HCT116 (cell line): ENCODE results near the gene FOXO3. TPM values are rescaled to one million over a fixed set of nuclear protein-coding genes. Genes with fewer than 3 reads are reported as not detected.

Experiments used
- ATAC-seq: fragments of 200-7000 bp; cut with Tn5 transposase; 2 replicates; pipeline ENCODE4 v1.9.1; 2020; ENCODE audit warnings: mild to moderate bottlenecking, moderate library complexity
- BruUV-seq: library from RNA; stranded (reverse); fragments of 400-500 nt; replicated peaks from 2 replicates; lab custom pipeline; 2021; lab: Mats Ljungman, UMichigan
- CTCF ChIA-PET: fragments of 300-600 bp; sonication (Branson Sonifier 250); formaldehyde crosslinking; loops from one replicate; lab custom pipeline; 2021; ENCODE audit warnings: antibody characterized with exemption; lab: Charles Lee
- POLR2A ChIA-PET: fragments of 300-600, 350-600 bp; sonication (Branson Sonifier 250); formaldehyde crosslinking; loops from one replicate; lab custom pipeline; 2021; ENCODE audit warnings: antibody characterized with exemption; lab: Charles Lee
- RAD21 ChIA-PET, 2 experiments: fragments of 300-600 bp; sonication (Branson Sonifier 250); formaldehyde crosslinking; loops; one replicate each; lab custom pipeline; 2023; ENCODE audit warnings: low total read pairs in 2 of 2; ENCODE audit not compliant: uncharacterized antibody in 2 of 2, unreplicated experiment in 2 of 2, low non-redundant PET in 1 of 2; lab: Charles Lee
- DNase-seq: peaks from one replicate; pipeline ENCODE4 v3.0.0-alpha.2; 2010; ENCODE audit warnings: low read depth, low spot score
- H2AFZ ChIP-seq: fragments of 200-600 bp; shearing (Covaris generic), sonication (generic); 2 replicates; pipeline ENCODE4 v1.6.1; 2017; ENCODE audit warnings: low read depth, mixed run types, mixed read lengths, antibody characterized with exemption, low read length; ENCODE audit not compliant: poor library complexity, severe bottlenecking
- H3K27ac ChIP-seq: 2 replicates; pipeline ENCODE4 v1.5.1; 2012; ENCODE audit warnings: low read depth, low read length
- H3K27me3 ChIP-seq: fragments of 200-600 bp; sonication (generic); 2 replicates; pipeline ENCODE4 v1.6.1; 2016; ENCODE audit warnings: mixed run types, low read length, mixed read lengths; ENCODE audit not compliant: insufficient read depth
- H3K36me3 ChIP-seq, 2 experiments: fragments of 200-500 bp in 1 of 2; fragments of 200-600 bp in 1 of 2; sonication (Bioruptor generic) in 1 of 2; sonication (generic) in 1 of 2; 2 replicates each; pipeline versions ENCODE4 v1.5.1 to v1.6.1; 2014 to 2016; ENCODE audit warnings: low read length in 2 of 2, inconsistent platforms in 1 of 2, mixed read lengths in 1 of 2, mixed run types in 1 of 2; ENCODE audit not compliant: insufficient read depth in 2 of 2, control insufficient read depth in 1 of 2
- H3K4me1 ChIP-seq, 2 experiments: fragments of 200-600 bp in 1 of 2; sonication (generic) in 1 of 2; 2 replicates each; pipeline versions ENCODE4 v1.5.1 to v1.6.1; 2012 to 2017; ENCODE audit warnings: low read length in 2 of 2, inconsistent platforms in 1 of 2, mild to moderate bottlenecking in 1 of 2, mixed read lengths in 1 of 2, mixed run types in 1 of 2, moderate library complexity in 1 of 2; ENCODE audit not compliant: insufficient read depth in 2 of 2, control insufficient read depth in 1 of 2
- H3K4me2 ChIP-seq: fragments of 200-600 bp; sonication (generic); 2 replicates; pipeline ENCODE4 v1.6.1; 2017; ENCODE audit warnings: mixed run types, low read length, mixed read lengths
- H3K4me3 ChIP-seq, 2 experiments: fragments of 200-600 bp in 1 of 2; sonication (generic) in 1 of 2; replicated peaks in 1 of 2; 2 replicates each; pipeline ENCODE4 v1.5.1; 2011 to 2016; ENCODE audit warnings: low read length in 2 of 2, control low read depth in 1 of 2, low read depth in 1 of 2, mild to moderate bottlenecking in 1 of 2, mixed read lengths in 1 of 2, mixed run types in 1 of 2
- H3K79me2 ChIP-seq: fragments of 200-600 bp; sonication (generic); 2 replicates; pipeline ENCODE4 v1.6.1; 2017; ENCODE audit warnings: mild to moderate bottlenecking, mixed run types, low read length, moderate library complexity, mixed read lengths; ENCODE audit not compliant: insufficient read depth
- H3K9ac ChIP-seq: fragments of 200-600 bp; sonication (generic); 2 replicates; pipeline ENCODE4 v1.6.1; 2016; ENCODE audit warnings: low read length, mixed read lengths
- H3K9me2 ChIP-seq: fragments of 200-600 bp; sonication (generic), shearing (Covaris generic); 2 replicates; pipeline ENCODE4 v1.6.1; 2017; ENCODE audit warnings: mixed run types, mild to moderate bottlenecking, moderate library complexity; ENCODE audit not compliant: insufficient read depth
- H3K9me3 ChIP-seq, 2 experiments: fragments of 200-500 bp in 1 of 2; fragments of 200-600 bp in 1 of 2; sonication (Bioruptor generic) in 1 of 2; sonication (generic) in 1 of 2; 2 replicates each; pipeline ENCODE4 v1.6.1; 2014 to 2017; ENCODE audit warnings: low read length in 2 of 2, mixed read lengths in 2 of 2, inconsistent platforms in 1 of 2, low read depth in 1 of 2, mild to moderate bottlenecking in 1 of 2, mixed run types in 1 of 2, moderate library complexity in 1 of 2; ENCODE audit not compliant: control insufficient read depth in 1 of 2, insufficient read depth in 1 of 2
- H4K20me1 ChIP-seq: fragments of 200-600 bp; sonication (generic), shearing (Covaris generic); 2 replicates; pipeline ENCODE4 v1.6.1; 2017; ENCODE audit warnings: mixed run types, mild to moderate bottlenecking, moderate library complexity; ENCODE audit not compliant: insufficient read depth
- CBX3 ChIP-seq: IDR thresholded peaks from 2 replicates; pipeline ENCODE4 v1.6.1; 2012; ENCODE audit warnings: low read depth
- CEBPB ChIP-seq: IDR thresholded peaks from 2 replicates; pipeline ENCODE4 v1.6.1; 2012; ENCODE audit warnings: low read depth
- EGR1 ChIP-seq: IDR thresholded peaks from 2 replicates; pipeline ENCODE4 v1.6.1; 2012; ENCODE audit warnings: low read depth
- ELF1 ChIP-seq: IDR thresholded peaks from 2 replicates; pipeline ENCODE4 v1.6.1; 2012; ENCODE audit warnings: low read depth, borderline replicate concordance
- EZH2 ChIP-seq: fragments of 200-600 bp; sonication (generic); IDR thresholded peaks from 2 replicates; pipeline ENCODE4 v1.6.1; 2017; ENCODE audit warnings: antibody characterized with exemption, mixed run types
- EZH2phosphoT487 ChIP-seq: fragments of 200-600 bp; IDR thresholded peaks from 2 replicates; pipeline ENCODE4 v1.6.1; 2018; ENCODE audit warnings: antibody characterized with exemption, borderline replicate concordance
- FOSL1 ChIP-seq: IDR thresholded peaks from 2 replicates; pipeline ENCODE4 v1.6.1; 2012; ENCODE audit warnings: low read depth
- JUND ChIP-seq: IDR thresholded peaks from 2 replicates; pipeline ENCODE4 v1.6.1; 2012
- POLR2A ChIP-seq: IDR thresholded peaks from 2 replicates; pipeline ENCODE4 v1.7.0; 2011; ENCODE audit warnings: borderline replicate concordance; ENCODE audit not compliant: insufficient read depth, insufficient read length; ENCODE audit errors: extremely low read depth
- POLR2AphosphoS5 ChIP-seq: IDR thresholded peaks from 2 replicates; pipeline ENCODE4 v1.6.1; 2011; ENCODE audit warnings: mild to moderate bottlenecking, low read depth, low read length, moderate library complexity
- SIN3A ChIP-seq: IDR thresholded peaks from 2 replicates; pipeline ENCODE4 v1.6.1; 2012; ENCODE audit warnings: low read depth
- SP1 ChIP-seq: IDR thresholded peaks from 2 replicates; pipeline ENCODE4 v1.6.1; 2012; ENCODE audit warnings: low read depth
- TCF7L2 ChIP-seq: IDR thresholded peaks from 2 replicates; pipeline ENCODE4 v1.7.0; 2011; ENCODE audit warnings: borderline replicate concordance, inconsistent platforms; ENCODE audit not compliant: insufficient read depth, insufficient read length; ENCODE audit errors: extremely low read depth
- YY1 ChIP-seq: IDR thresholded peaks from 2 replicates; pipeline ENCODE4 v1.6.1; 2011; ENCODE audit warnings: low read length, low read depth, moderate library complexity, mild to moderate bottlenecking; ENCODE audit not compliant: insufficient replicate concordance; ENCODE audit errors: extremely low read depth
- ZFX ChIP-seq: fragments of 450-650 bp; IDR thresholded peaks from 2 replicates; pipeline ENCODE4 v1.6.1; 2017
- ZNF274 ChIP-seq: fragments of 200-500 bp; sonication (Bioruptor generic); IDR thresholded peaks from 2 replicates; pipeline ENCODE4 v1.6.1; 2014; ENCODE audit warnings: mild to moderate bottlenecking, low read depth, low read length, inconsistent platforms
- intact Hi-C: fragments of 100-400 bp; cut with micrococcal nuclease; formaldehyde crosslinking; loops from 2 replicates; pipeline ENCODE4 v1.10.0; 2022
- total RNA-seq: library from RNA; stranded (reverse); gene quantifications from one replicate; pipeline ENCODE4 v1.2.1, GENCODE V29; 2021; ENCODE audit not compliant: unreplicated experiment
- TF ChIP-seq, protein P1 (sequence below): IDR thresholded peaks from 2 replicates; pipeline ENCODE4 v1.6.1; 2011; ENCODE audit warnings: mild to moderate bottlenecking, low read length, moderate library complexity; ENCODE audit not compliant: insufficient replicate concordance; ENCODE audit errors: extremely low read depth
- TF ChIP-seq, protein P2 (sequence below): IDR thresholded peaks from 2 replicates; pipeline ENCODE4 v1.6.1; 2012; ENCODE audit warnings: low read depth
- TF ChIP-seq, protein P3 (sequence below): IDR thresholded peaks from 2 replicates; pipeline ENCODE4 v1.6.1; 2012
- TF ChIP-seq, protein P4 (sequence below): IDR thresholded peaks from 2 replicates; pipeline ENCODE4 v1.6.1; 2012

The FOXO3 gene
- total RNA-seq, 1 experiment from 2014 or later: 40.0 TPM

DNA sequence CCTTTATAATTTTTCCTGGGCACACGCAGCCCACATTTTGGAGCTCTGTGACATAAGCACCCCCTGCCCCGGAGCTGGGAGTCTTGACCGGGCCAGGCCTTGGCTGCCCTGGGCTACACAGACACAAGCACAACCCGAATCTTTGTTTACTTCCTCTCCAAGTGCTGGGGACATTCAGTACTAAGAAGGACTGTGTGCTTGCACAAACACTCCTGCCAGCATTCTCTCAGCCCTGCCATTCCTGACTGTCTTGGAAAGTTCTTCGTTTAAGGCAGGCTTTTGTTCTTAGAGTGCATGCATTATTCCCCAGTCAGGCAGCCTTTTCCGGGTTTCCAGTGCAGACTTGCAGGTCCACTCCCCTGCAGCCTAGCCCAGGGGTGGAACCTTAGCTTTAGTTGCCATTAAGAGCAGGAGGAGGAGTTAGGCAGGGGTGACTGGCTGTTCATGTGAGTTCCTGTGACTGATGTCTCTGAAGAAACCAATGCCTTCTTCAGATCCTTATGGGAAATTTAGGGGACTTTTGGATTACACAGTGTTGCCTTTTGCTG is 28.6 kb downstream of the FOXO3 start:
- no peaks in the 10 kb centered on the region for H3K27me3 ChIP-seq
- no peak overlapping the region for H3K9ac ChIP-seq
- no peak overlapping the region for H3K4me3 ChIP-seq
- ChIA-PET RAD21 (no interaction called here), POLR2A (no interaction called here), CTCF (no interaction called here)
- no peak overlapping the region for H2AFZ ChIP-seq
- H3K9me2 ChIP-seq: no peaks in the 10 kb centered on the region
- TF ChIP-seq ZFX: no peak
- TF ChIP-seq POLR2A: no peak
- TF ChIP-seq, protein P1, sequence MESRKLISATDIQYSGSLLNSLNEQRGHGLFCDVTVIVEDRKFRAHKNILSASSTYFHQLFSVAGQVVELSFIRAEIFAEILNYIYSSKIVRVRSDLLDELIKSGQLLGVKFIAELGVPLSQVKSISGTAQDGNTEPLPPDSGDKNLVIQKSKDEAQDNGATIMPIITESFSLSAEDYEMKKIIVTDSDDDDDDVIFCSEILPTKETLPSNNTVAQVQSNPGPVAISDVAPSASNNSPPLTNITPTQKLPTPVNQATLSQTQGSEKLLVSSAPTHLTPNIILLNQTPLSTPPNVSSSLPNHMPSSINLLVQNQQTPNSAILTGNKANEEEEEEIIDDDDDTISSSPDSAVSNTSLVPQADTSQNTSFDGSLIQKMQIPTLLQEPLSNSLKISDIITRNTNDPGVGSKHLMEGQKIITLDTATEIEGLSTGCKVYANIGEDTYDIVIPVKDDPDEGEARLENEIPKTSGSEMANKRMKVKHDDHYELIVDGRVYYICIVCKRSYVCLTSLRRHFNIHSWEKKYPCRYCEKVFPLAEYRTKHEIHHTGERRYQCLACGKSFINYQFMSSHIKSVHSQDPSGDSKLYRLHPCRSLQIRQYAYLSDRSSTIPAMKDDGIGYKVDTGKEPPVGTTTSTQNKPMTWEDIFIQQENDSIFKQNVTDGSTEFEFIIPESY: no peak
- TF ChIP-seq POLR2AphosphoS5: no peak
- no peak for TF ChIP-seq SP1
- no peak for TF ChIP-seq CBX3
- TF ChIP-seq EZH2: no peak
- TF ChIP-seq, protein P2, sequence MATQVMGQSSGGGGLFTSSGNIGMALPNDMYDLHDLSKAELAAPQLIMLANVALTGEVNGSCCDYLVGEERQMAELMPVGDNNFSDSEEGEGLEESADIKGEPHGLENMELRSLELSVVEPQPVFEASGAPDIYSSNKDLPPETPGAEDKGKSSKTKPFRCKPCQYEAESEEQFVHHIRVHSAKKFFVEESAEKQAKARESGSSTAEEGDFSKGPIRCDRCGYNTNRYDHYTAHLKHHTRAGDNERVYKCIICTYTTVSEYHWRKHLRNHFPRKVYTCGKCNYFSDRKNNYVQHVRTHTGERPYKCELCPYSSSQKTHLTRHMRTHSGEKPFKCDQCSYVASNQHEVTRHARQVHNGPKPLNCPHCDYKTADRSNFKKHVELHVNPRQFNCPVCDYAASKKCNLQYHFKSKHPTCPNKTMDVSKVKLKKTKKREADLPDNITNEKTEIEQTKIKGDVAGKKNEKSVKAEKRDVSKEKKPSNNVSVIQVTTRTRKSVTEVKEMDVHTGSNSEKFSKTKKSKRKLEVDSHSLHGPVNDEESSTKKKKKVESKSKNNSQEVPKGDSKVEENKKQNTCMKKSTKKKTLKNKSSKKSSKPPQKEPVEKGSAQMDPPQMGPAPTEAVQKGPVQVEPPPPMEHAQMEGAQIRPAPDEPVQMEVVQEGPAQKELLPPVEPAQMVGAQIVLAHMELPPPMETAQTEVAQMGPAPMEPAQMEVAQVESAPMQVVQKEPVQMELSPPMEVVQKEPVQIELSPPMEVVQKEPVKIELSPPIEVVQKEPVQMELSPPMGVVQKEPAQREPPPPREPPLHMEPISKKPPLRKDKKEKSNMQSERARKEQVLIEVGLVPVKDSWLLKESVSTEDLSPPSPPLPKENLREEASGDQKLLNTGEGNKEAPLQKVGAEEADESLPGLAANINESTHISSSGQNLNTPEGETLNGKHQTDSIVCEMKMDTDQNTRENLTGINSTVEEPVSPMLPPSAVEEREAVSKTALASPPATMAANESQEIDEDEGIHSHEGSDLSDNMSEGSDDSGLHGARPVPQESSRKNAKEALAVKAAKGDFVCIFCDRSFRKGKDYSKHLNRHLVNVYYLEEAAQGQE: no peak
- TF ChIP-seq CEBPB: no peak
- TF ChIP-seq EZH2phosphoT487: no peak
- TF ChIP-seq TCF7L2: no peak
- TF ChIP-seq, protein P3, sequence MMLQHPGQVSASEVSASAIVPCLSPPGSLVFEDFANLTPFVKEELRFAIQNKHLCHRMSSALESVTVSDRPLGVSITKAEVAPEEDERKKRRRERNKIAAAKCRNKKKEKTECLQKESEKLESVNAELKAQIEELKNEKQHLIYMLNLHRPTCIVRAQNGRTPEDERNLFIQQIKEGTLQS: no peak
- TF ChIP-seq FOSL1: no peak
- TF ChIP-seq ZNF274: no peak
- TF ChIP-seq, protein P4, sequence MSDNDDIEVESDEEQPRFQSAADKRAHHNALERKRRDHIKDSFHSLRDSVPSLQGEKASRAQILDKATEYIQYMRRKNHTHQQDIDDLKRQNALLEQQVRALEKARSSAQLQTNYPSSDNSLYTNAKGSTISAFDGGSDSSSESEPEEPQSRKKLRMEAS: no peak
- no peak for TF ChIP-seq YY1
- TF ChIP-seq SIN3A: no peak
- no peak for TF ChIP-seq JUND
- no peak for TF ChIP-seq EGR1
- TF ChIP-seq ELF1: no peak
- no TSS peak for BruUV-seq
- no peaks in the 10 kb centered on the region for H3K36me3 ChIP-seq
- ATAC-seq: peak; percentile 80
- H3K4me2 ChIP-seq: peak overlapping the region; percentile 48
- H3K27ac ChIP-seq: no peak overlapping the region; the same call in 1 of the 2 replicates
- 0 out of 2 replicates have a peak, but pooled peaks cover 4% of the 10 kb centered on the region for H4K20me1 ChIP-seq
- DNase-seq: peak; percentile 18
- H3K9me3 ChIP-seq: no peaks in the 10 kb centered on the region
- peaks cover 35 to 56% of the 10 kb centered on the region in 2 experiments for H3K4me1 ChIP-seq
- intact Hi-C loops: no loop called here
- peaks cover 93% of the 10 kb centered on the region for H3K79me2 ChIP-seq
